GM19099 (cell line): ENCODE data around the gene SELENOK.

Source experiments
- POLR2A ChIP-seq: IDR thresholded peaks from 3 replicates; pipeline ENCODE4 v1.6.1; 2011; ENCODE audit warnings: low read depth; ENCODE audit not compliant: insufficient read length; ENCODE audit errors: extremely low read depth

Gene SELENOK

DNA sequence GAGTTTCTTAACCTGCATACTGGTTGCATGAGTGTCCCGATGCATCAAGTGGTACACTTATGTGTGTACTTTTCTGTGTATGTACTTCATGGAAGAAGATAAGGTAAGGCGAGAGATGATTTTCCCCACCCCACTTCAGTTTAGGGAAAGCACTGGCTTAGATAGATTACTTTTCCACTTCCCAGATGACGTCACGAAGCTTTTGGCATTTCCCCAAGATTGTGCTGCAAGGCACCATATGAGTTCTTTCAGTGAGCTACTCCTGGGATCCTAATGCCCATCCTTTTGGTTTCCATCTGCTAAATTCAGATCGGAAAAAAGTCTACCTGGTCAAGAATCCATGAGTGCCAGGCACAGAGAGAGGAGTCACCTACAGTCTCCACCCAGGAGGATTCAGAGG is 40.8 kb downstream of the SELENOK start:
- TF ChIP-seq POLR2A = no peak

DNA sequence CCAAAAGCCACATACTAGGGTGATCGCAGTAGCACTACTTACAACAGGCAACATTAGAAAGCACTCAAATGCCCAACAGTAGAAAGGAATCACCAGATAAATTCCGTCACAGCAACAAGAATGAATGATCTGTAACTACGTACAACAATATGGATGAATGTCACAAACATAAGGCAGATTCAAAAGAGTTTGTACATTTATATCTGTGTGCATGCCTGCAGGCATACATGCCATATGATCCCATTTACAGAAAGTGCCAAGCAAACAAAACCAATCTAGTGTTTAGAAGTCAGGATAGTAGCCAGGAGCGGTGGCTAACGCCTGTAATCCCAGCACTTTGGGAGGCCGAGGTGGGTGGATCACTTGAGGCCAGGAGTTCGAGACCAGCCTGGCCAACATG is 41.7 kb downstream of the SELENOK start:
- no peak for TF ChIP-seq POLR2A

DNA sequence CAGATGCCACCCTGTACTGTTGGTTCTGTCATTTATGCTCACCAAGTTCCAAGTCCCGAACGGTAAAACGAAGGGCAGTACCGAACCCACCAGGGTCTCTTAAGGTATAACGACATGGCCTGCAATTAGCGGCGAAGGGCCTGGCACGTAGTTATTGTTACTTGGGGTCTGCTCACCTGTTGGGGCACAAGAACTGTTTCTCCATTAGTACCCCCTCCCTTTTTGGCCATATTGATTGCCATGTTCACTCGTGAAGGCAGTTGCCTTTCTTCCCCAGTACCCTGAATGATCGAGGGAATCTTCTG is 44.9 kb downstream of the SELENOK start:
- TF ChIP-seq POLR2A = no peak

DNA sequence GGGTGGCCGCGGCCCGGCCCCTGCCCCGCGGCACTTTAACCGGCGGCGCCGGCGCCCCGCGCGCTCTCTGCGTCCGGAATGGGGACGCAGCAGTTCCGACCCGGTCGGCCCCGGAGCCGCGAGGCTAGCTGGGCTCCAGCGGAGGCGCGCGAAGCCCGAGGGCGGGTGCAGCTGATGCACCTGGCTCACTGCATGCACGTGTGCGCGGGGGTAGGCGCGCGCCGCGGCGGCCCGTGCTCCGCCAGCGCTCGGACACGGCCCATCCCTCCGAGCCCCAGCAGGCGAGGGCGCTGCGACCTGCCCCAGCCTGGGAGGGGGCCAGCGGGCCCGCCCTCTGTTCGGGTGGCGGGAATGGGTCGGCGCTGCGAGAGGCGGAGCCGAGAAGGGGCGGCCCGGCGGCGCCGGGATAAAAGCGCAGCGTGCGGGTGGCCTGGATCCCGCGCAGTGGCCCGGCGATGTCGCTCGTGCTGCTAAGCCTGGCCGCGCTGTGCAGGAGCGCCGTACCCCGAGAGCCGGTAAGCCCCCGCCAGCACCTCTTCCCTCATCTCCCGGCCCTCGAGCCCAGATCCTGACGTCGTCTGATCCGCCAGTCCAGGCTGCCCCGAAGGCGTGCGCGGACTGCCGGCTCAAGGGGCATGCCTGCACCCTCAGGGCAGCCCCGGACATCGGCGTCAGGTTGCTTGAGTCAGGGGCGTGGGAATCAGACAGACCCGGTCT is 45.4 kb downstream of the SELENOK start, which contains the start of the genes CHDH and IL17RB:
Gene CHDH (minus strand): TSS at position 286 of the 717 bp plus-strand sequence. CDS start 22,411 bp downstream, outside the sequence.
Gene IL17RB (plus strand): TSS at position 435 of the 717 bp plus-strand sequence. CDS start 21 bp downstream, at position 456.
- TF ChIP-seq POLR2A = peak; percentile 89

DNA sequence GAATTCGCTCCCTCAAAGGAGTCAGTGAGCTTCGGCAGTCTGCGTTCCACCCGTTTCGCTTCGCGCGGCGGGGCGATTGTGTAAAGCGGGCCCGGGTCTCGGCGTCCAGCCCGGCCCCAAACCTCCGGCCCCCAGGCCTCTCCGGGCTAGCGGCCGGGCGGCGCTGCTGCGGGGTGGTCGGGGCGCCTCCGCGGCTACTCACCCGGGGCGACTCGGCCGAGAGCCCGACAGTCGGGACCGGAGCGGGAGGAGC is 45.9 kb downstream of the SELENOK start:
- TF ChIP-seq POLR2A = no peak

DNA sequence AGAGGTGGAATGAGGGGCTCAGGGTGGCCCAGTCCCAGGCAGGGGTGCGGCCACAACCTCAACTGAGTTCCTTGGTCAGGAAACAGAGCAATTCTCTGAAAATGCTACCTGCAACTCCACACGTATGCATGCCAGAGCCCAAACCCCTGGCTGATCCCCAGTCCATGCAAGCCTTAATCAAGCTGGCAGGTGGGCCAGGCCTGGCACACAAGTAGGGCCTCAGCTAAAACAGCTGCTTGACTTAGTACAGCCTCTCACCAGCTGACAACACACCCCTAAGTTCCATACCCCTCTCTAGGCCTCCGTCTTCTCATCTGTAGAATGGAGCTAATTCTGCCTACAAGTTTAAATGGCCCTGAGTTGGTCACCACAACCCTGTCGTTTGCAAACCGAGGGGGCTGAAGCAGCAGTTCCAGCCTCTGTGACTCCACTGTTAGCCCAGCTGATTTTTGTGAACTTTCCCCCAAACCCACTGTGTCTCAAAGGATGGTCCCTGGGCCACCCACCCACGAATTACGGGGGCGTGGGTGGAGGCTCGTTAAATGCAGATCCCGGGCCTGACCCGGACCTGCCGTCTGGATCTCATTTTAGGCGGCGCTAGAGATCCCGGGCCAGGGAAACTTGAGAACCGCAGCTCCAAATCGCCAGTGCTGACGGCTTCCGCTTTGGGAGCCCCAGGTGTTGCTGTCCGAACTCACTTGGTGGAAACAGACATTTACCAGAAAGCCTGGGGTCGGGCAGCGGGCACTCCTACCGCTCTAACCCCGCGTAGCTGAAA is 46.4 kb downstream of the SELENOK start:
- no peak for TF ChIP-seq POLR2A

DNA sequence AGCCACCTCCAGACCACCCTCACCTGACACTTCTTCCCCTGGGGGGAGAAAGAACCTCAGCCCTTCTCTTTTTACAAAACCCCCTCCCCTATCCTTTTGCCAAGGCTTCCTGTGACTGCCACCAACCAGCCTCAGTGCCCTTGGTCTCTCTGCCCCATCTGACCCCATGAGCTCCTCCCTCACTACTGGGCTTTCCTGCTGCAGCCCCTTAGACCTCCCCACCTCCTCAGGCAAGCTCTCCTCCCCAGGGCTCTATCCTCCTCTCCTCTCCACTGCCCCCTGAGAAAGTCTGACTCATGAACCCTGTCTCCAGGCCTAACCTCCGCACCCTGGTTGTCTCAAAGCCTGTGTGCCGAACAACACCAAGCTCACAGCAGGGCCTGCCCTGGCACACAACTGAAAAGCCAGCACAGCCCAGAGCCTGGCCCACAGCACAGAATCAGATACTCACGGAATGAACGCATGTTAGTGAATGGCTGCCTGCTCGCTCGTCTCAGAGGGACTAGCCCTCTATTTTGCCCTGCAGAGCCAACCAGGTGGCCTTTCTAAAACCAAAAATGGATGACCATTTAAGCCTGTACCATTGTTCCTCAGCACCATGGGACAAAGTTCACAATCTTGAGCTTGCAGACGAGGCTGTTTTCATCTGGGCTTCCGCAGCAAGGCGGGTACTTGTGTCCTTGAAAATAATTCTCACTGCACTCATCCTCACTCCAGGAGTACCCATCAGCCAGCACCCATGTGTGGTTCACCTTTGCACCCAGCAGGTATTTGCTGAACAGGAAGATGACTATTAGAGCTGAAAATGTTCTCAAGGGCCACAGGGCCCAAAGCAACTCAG is 47.2 kb downstream of the SELENOK start:
- peak; percentile 13 for TF ChIP-seq POLR2A

DNA sequence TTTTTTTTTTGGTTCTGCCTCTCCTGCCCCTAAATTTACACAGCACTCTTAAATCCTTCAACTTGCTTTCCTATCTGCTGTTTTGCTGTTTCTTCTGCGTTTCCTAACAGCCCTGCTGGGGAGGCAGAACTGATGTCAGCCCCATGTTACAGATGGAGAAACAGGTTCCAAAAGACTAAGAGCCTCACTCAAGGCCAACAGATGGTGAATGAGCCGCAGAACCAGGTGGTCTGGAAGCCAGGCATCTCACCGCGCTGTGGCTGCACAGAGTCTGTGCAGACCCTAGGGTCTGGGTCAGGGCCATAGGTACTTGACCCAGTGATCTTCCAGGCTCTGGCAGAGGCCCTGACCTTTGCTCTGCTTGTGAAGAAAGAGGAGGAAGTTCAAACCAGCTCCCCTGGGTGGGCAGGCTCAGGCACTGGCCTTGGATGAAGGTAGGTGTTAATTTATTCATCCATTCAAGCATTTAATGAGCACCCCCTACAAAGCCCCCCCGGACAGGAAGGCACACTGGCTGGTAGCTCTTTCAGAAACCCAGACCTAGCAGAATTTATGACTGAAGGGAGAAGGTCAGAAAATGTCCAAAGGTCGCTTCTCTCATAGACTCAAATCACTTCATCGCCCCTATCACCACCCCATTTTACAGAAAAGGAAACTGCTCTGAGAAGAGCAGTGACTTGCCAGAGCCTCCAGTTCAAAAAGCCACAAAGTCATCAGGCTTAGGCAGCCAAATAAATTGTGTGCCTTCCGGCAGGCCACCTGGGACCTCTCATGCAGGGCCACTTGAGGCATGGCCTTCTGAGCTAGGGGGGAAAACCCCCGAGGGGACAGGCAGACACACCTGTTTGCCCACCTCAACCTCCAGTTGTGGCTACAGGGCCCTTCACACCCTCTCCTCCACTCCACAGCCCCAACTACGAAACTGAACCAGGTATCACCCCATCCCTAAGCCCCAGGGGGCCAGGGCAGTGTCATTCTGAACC is 48.2 kb downstream of the SELENOK start:
- TF ChIP-seq POLR2A = peak; percentile 19

DNA sequence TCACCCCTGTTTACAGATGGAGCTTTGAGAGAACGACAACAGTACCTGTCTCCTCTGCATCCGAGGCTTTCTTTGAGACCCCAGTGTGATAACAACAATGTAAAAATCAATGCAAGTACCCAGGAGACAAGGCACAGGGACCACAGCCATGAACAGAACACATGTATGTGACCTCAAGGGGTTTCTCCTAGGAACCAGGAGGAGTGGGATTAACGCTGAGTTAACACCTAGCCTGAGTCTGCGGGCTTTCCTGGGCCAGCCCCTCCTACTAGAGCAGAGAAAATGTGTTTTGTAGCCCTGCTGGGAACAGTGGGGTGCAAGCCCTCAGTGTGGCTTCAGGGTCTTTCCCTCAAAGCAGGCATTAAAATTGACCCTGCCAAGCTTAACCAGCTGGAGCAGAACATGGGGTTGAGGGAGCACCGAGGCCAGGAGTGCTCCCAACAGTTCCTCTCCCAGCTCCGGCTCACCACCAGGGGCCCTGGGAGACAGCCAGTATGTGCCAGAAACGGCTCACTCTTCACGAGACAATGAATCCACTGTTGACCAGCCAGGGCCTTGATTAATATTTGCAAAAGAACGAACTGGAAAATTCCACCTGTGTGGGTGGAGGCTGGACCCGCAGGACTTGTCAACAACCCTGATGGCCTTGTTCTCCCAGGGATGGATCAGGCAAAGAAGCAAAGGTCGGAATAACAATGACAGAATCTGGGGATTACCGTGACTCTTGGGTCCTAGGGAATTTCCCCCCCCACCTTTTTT is 49.0 kb downstream of the SELENOK start:
- no peak for TF ChIP-seq POLR2A

DNA sequence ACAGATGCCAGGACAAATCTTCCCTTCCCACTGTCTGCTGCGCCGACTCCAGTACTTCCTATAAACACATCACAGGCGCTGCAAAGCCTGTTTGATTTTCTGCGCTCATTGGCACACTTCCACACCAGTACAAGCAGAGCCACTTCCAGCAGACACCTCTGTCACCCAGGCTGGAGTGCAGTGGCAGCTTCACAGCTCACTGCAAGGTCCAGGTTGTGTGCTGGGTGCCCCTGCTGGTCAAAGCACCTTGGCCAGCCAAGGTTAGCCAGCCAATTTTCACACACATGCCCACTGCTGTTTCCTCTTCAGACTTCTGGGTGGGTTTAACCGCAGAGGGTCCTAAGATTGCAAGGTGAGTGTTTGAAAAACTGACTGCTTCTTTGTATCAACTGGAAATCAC is 50.4 kb downstream of the SELENOK start:
- no peak for TF ChIP-seq POLR2A

DNA sequence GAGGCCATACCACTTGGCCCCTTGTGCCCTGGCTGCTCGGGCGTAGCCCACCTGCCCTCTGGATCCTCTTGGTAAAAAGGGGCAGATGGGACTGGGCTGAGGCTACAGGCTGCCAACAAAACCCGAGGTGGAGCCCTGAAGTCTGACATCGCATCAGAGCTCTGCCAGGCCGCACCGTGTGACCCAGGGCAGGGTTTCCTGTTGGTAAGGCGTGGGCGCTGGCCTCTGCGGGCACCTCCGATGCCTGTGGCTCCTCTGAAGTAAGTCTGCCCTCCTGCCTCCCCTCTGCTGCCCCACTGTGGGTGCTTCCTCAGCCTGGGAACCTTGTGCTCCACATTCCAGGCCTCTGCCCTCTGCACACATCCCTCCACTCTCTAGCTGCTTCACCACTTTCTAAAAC is 54.3 kb downstream of the SELENOK start:
- TF ChIP-seq POLR2A = no peak

DNA sequence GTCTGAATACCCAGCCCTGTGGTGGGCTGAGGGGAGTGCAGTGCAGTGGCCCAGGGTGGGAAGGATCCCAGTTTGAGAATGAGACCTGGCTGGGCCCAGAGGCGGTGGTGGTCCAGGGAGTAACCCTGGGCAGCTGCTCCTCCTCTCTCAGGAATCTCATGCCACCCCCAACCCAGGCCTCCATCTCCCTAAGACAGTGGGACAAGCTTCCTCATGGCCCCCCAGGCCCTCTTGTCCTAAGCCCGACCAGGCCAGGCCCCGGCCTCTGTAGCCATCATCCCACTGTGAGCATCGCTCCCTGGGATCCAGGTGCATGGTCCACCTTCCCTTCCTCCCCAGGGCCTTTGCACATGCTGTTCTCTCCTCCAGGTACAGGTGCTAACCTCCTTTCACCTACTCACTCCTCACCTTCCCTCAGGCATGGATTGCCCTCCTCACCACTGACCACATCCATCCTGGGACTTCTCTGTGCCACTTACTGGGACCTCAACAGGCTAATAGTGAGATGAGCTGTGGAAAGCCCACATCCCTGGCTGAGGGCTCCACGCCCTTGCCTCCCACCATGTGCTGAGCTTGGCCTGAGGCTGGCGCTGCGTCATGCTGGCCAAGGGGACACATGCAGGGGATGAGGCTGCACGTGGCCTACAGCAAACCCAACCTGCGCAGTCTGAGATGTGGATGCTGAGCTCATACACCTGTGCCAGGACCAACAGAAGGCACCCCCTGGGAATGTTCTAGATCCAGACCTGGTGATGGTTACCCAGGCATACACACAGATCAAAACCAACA is 55.4 kb downstream of the SELENOK start:
- TF ChIP-seq POLR2A = no peak

DNA sequence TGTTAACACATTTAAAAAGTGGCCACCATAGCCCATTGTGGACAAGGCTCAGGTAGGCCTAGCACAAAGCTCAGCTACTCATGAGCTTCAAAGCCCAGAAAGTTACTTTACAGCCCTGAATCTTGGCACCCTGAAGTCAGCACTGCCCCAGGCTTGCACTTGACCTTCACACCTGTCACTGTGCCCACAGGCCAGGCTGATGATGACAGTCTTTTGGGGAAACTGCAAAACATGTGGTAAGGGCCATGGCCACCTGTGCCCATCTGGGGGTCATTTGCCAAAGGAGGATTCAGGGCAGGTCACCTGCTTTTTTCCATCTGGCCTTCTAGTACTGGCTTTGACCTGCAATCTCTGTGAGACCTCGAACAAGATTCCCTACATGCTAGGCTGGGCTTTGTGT is 56.4 kb downstream of the SELENOK start:
- no peak for TF ChIP-seq POLR2A
